Measurements from ENCODE around the gene SLC22A14.

DNA sequence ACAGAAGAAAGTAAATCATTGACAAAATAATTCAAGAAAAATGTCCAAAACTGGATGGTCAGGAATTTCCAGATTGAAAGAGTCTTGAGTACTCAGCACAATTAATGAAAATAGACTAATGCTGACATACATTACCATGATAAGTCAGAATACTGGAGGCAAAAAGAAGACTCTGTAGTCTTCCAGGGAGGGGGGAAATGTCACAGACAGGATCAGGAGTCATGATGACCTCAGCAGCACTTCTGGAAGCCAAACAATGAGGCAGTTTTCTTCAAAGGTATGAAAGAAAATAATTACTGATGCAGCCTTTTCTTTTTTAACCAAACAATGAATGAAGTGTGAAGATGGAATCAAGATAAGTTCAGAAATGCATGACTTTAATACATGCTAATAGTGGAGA, 46.6 kb upstream of the SLC22A14 start:
- TF ChIP-seq, protein P1, sequence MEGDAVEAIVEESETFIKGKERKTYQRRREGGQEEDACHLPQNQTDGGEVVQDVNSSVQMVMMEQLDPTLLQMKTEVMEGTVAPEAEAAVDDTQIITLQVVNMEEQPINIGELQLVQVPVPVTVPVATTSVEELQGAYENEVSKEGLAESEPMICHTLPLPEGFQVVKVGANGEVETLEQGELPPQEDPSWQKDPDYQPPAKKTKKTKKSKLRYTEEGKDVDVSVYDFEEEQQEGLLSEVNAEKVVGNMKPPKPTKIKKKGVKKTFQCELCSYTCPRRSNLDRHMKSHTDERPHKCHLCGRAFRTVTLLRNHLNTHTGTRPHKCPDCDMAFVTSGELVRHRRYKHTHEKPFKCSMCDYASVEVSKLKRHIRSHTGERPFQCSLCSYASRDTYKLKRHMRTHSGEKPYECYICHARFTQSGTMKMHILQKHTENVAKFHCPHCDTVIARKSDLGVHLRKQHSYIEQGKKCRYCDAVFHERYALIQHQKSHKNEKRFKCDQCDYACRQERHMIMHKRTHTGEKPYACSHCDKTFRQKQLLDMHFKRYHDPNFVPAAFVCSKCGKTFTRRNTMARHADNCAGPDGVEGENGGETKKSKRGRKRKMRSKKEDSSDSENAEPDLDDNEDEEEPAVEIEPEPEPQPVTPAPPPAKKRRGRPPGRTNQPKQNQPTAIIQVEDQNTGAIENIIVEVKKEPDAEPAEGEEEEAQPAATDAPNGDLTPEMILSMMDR (IDR thresholded peaks at IDR 0.05) = no peak
- TF ChIP-seq, protein P2, sequence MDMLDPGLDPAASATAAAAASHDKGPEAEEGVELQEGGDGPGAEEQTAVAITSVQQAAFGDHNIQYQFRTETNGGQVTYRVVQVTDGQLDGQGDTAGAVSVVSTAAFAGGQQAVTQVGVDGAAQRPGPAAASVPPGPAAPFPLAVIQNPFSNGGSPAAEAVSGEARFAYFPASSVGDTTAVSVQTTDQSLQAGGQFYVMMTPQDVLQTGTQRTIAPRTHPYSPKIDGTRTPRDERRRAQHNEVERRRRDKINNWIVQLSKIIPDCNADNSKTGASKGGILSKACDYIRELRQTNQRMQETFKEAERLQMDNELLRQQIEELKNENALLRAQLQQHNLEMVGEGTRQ (CRISPR knock-in tag; IDR thresholded peaks at IDR 0.05) = no peak
- TF ChIP-seq RELA (CRISPR knock-in tag; IDR thresholded peaks at IDR 0.05; ENCODE audit: borderline replicate concordance) = no peak
- no peak for TF ChIP-seq MXD4 (CRISPR knock-in tag; IDR thresholded peaks at IDR 0.05; ENCODE audit: borderline replicate concordance)
- TF ChIP-seq GRHL2 (CRISPR knock-in tag; IDR thresholded peaks at IDR 0.05; ENCODE audit: insufficient replicate concordance, severe bottlenecking) = no peak
- TF ChIP-seq NR2C2 (CRISPR knock-in tag; IDR thresholded peaks at IDR 0.05) = no peak
- TF ChIP-seq JUN (CRISPR knock-in tag; IDR thresholded peaks at IDR 0.05) = no peak
